Astrocyte of the spinal cord (primary cell): Measurements from ENCODE around the gene PRSS38.
"Not testable (repeated sequence)": the region's sequence is repeated elsewhere in the genome, so short reads cannot be mapped to it uniquely, and the experiment has no call there.

Source experiments
- DNase-seq: peaks from one replicate; pipeline ENCODE4 v3.0.0; 2011; ENCODE audit warnings: low read depth, low spot score
- H3K4me3 ChIP-seq: 2 replicates; pipeline ENCODE4 v1.5.1; 2011; ENCODE audit warnings: low read depth, mild to moderate bottlenecking, low read length, moderate library complexity
- in situ Hi-C: cut with HindIII; loops from 2 replicates; pipeline ENCODE4 v1.10.0; 2017; ENCODE audit warnings: low sequenced_read_pairs
- TF ChIP-seq, protein P1 (sequence below): IDR thresholded peaks from 2 replicates; pipeline ENCODE4 v1.5.1; 2012; ENCODE audit warnings: low read depth, mild to moderate bottlenecking, low read length, inconsistent platforms

Gene PRSS38

DNA sequence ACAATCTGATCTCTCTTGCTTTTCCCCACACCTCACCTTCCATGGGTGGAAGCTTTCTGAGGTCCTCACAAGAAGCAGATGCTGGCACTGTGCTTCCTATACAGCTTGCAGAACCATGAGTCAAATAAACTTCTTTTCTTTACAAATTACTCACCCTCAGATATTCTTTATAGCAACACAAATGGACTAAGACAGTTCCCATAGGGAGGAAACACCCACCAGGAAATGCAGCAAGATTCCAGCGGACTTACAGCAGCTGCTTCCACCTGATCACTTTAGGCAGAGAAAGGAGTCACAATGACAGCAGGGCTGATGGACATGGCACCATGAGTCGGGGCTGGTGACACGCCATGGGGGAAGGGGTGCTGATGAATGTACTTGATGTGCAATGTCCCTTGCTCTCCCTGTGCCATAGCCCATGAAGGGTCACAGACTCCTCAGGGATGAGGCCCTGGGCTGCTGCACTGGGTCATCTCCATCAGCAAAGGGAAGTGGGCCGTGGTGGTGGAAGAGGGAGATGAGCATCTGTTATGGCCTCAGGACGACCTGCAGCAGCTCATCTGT, 53.9 kb downstream of the PRSS38 start:
- H3K4me3 ChIP-seq: no peak overlapping the region
- TF ChIP-seq, protein P1, sequence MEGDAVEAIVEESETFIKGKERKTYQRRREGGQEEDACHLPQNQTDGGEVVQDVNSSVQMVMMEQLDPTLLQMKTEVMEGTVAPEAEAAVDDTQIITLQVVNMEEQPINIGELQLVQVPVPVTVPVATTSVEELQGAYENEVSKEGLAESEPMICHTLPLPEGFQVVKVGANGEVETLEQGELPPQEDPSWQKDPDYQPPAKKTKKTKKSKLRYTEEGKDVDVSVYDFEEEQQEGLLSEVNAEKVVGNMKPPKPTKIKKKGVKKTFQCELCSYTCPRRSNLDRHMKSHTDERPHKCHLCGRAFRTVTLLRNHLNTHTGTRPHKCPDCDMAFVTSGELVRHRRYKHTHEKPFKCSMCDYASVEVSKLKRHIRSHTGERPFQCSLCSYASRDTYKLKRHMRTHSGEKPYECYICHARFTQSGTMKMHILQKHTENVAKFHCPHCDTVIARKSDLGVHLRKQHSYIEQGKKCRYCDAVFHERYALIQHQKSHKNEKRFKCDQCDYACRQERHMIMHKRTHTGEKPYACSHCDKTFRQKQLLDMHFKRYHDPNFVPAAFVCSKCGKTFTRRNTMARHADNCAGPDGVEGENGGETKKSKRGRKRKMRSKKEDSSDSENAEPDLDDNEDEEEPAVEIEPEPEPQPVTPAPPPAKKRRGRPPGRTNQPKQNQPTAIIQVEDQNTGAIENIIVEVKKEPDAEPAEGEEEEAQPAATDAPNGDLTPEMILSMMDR: no peak
- DNase-seq: no peak
- in situ Hi-C loops: no loop called here

GRCh38 chr1:227869851-227870305, 54.4 kb downstream of the PRSS38 start:
- no peak overlapping the region for H3K4me3 ChIP-seq

GRCh38 chr1:227870366-227870765, 54.9 kb downstream of the PRSS38 start:
- no peak for DNase-seq
- in situ Hi-C loops: no loop called here
- no peak overlapping the region for H3K4me3 ChIP-seq
- TF ChIP-seq, protein P1: no peak

More at GRCh38 chr1:227869851-227870305, 54.4 kb downstream of the PRSS38 start:
- no peak for DNase-seq
- in situ Hi-C loops: no loop called here
- TF ChIP-seq, protein P1: no peak

DNA sequence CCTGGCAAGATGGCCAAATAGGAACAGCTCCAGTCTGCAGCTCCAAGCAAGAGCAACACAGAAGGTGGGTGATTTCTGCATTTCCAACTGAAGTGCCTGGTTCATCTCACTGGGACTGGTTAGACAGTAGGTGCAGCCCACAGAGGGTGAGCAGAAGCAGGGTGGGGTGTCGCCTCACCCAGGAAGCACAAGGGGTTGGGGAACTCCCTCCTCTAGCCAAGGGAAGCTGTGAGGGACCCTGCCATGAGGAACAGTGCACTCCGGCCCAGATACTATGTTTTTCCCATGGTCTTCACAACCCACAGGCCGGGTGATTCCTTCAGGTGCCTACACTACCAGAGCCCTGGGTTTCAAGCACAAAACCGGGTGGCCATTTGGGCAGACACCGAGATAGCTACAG, 56.4 kb downstream of the PRSS38 start:
- H3K4me3 ChIP-seq, in situ Hi-C loops, DNase-seq: not testable (repeated sequence)

DNA sequence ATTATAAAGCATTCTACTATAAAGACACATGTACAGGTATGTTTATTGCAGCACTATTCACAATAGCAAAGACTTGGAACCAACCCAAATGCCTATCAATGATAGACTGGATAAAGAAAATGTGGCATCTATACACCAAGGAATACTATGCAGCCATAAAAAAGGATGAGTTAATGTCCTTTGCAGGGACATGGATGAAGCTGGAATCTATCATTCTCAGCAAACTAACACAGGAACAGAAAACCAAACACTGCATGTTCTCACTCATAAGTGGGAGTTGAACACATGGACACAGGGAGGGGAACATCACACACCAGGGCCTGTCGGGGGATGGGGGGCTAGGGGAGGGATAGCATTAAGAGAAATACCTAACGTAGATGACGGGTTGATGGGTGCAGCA, 62.3 kb downstream of the PRSS38 start:
- H3K4me3 ChIP-seq, in situ Hi-C loops, DNase-seq: not testable (repeated sequence)

- in situ Hi-C loops: no loop called here
- TF ChIP-seq, protein P1: no peak
- DNase-seq: no peak
Measured at GRCh38 chr1:227880342-227880924, 65.0 kb downstream of the PRSS38 start.

GRCh38 chr1:227883073-227883520, 67.6 kb downstream of the PRSS38 start:
- TF ChIP-seq, protein P1: no peak
- in situ Hi-C loops: no loop called here
- DNase-seq: no peak
- no peak overlapping the region for H3K4me3 ChIP-seq

More at GRCh38 chr1:227880342-227880924, 65.0 kb downstream of the PRSS38 start:
- no peak overlapping the region for H3K4me3 ChIP-seq
